ENCODE measurements around the gene IFI27. TPM values are rescaled to one million over a fixed set of nuclear protein-coding genes. Genes with fewer than 3 reads are reported as not detected.

Gene IFI27
- total RNA-seq, 2 donors from 2014 or later = 140 to 229 TPM

DNA sequence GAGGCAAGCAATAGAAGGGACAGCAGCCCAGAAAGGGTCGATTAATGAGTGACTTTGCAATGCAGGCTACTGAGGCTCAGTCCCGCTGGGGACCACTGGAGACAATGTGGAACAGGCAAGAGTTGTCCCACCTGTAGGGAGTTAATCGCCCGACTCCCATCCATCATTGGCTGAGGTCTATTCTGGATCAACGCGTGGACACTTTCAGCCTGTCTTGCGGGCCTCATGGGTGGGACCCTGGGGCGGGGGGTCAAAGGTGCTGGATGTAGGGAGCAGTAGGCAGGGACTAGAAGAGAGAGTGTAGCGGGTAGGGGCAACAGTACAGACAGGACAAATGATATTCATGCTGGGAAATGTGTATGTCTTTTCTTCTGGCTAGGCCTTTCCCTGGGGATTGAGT is 12.8 kb downstream of the IFI27 start:
- H3K27me3 ChIP-seq = no peaks in the 10 kb centered on the region
- DNase-seq (ENCODE audit: low spot score) = peak; percentile 9
- H3K9me3 ChIP-seq = peaks cover 0 to 15% of the 10 kb centered on the region in 2 donors
- H3K4me1 ChIP-seq = no peaks in the 10 kb centered on the region
- H3K36me3 ChIP-seq = no peaks in the 10 kb centered on the region
- TF ChIP-seq, protein P1, sequence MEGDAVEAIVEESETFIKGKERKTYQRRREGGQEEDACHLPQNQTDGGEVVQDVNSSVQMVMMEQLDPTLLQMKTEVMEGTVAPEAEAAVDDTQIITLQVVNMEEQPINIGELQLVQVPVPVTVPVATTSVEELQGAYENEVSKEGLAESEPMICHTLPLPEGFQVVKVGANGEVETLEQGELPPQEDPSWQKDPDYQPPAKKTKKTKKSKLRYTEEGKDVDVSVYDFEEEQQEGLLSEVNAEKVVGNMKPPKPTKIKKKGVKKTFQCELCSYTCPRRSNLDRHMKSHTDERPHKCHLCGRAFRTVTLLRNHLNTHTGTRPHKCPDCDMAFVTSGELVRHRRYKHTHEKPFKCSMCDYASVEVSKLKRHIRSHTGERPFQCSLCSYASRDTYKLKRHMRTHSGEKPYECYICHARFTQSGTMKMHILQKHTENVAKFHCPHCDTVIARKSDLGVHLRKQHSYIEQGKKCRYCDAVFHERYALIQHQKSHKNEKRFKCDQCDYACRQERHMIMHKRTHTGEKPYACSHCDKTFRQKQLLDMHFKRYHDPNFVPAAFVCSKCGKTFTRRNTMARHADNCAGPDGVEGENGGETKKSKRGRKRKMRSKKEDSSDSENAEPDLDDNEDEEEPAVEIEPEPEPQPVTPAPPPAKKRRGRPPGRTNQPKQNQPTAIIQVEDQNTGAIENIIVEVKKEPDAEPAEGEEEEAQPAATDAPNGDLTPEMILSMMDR (IDR thresholded peaks at IDR 0.05) = no peak
- H3K4me3 ChIP-seq = no peak overlapping the region
- H3K27ac ChIP-seq = no peak overlapping the region

DNA sequence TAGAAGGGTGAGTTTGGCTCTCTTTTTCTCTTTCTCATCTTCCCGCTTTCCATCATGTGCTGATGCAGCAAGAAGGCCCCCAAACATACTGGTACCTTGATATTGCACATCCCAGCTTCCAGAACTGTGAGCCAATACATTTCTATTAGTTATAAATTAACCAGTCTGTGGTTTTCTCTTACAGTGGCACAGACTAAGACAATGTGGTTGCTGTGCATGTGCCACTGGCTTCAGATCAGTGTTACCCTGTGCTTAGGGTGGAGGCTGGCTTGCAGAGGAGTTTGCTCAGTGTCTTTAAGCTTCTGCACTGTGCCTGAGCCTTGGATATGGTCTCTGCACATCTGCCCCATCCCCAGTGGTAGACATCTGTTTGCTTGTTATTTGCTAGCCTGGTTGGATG is 13.3 kb downstream of the IFI27 start:
- Histone ChIP-seq H3K27ac (no peak overlapping the region), H3K4me1 (peaks cover 0 to 4% of the 10 kb centered on the region in 2 donors), H3K4me3 (no peak overlapping the region), H3K27me3 (no peaks in the 10 kb centered on the region), H3K9me3 (peaks cover 0 to 15% of the 10 kb centered on the region in 2 donors), H3K36me3 (no peaks in the 10 kb centered on the region)
- peak; percentile 49 for DNase-seq (ENCODE audit: low spot score)
- TF ChIP-seq, protein P1 (IDR thresholded peaks at IDR 0.05) = no peak

DNA sequence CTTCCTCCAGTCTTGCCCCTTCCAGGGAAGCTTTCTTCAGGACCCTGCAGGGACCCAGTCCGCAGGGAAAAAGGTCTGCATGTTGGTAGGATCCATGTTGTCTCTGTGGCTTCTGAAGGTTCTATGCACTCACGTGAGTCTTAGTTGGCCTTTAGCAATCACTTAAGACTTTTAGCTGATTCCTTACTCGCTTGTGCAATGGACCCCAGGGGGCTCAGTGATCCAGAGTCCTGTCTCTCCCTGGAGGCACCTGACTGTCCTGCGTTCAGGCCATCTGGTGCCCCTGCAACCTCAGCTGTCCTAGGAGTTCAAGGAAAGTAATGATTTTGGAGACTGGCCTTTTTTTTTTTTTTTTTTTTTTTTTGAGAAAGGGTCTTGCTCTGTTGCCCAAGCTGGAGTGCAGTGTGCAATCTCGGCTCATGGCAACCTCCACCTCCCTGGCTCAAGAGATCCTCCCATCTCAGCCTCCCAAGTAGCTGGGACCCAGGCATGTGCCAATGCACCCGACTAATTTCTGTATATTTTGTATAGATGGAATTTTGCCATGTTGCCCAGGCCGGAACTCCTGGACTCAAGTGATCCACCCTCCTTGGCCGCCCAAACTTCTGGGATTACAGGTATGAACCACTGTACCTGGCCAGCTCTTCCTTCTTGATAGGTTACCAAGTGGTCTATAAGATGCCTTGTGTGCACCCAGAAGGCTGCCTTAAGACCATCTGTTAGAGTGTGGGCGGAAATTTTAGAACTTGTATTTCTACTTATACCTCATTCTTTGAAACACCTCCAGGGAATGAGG is 14.2 kb downstream of the IFI27 start:
- peak; percentile 51 for DNase-seq (ENCODE audit: low spot score)
- TF ChIP-seq, protein P1 (IDR thresholded peaks at IDR 0.05) = no peak
- no peak overlapping the region for H3K4me3 ChIP-seq
- peaks cover 0 to 8% of the 10 kb centered on the region in 2 donors for H3K9me3 ChIP-seq
- no peak overlapping the region for H3K27ac ChIP-seq
- H3K36me3 ChIP-seq = no peaks in the 10 kb centered on the region
- peaks cover 0 to 8% of the 10 kb centered on the region in 2 donors for H3K4me1 ChIP-seq
- H3K27me3 ChIP-seq = no peaks in the 10 kb centered on the region

DNA sequence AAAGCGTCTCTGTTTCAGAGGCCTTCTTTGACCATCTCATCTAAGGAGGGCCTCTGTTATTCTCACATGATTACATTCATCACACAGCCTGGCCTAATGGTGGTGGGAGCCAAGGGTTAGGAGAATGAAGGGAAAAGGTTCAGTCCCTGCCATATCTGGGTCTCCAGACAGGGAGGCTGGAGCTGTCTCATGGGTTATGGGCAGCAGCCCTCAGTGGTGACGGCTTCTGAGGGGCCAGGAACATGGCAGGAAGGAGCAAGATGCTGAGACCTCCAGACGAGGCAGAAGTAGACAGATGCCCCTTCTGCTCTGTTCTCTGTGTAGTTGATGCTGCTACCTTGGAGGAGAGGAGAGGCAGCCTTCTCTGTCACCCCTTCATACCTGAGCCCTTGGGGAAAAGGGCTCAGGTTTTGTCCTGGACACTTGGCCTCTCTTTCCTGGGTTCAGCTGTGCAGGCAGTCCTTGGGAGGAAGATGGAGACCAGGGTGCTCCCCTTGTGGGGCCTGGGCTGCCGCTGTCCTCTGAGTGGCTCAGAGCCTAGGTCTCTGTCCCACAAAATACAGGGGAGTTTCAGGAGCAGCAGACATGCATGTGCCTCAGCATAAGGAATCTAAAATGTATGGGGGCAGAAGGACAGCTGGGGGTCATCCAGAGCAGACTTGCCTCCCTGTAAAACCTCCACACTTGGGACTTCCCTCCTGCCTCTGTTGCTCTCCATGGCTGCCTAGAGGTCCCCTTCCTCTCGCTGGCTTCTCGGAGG is 15.3 kb downstream of the IFI27 start:
- H3K4me1 ChIP-seq = peaks cover 0 to 15% of the 10 kb centered on the region in 2 donors
- H3K27me3 ChIP-seq = no peaks in the 10 kb centered on the region
- H3K36me3 ChIP-seq = no peaks in the 10 kb centered on the region
- DNase-seq (ENCODE audit: low spot score) = peak; percentile 36
- TF ChIP-seq, protein P1 (IDR thresholded peaks at IDR 0.05) = no peak
- H3K27ac ChIP-seq = no peak overlapping the region
- no peaks in the 10 kb centered on the region for H3K9me3 ChIP-seq
- H3K4me3 ChIP-seq = no peak overlapping the region

DNA sequence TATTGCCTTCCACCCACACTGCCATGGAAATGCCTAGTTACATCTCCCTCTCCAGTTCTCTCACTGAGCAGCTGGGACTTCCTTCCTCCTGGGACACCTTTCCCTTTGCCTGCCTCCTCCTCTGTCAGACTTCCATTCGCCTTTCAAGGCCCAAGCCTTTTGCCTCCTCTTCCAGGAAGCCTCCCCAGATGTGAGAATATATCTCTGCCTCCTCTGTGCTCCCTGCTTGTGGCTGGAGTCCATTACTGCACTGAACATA is 15.8 kb downstream of the IFI27 start:
- TF ChIP-seq, protein P1 (IDR thresholded peaks at IDR 0.05) = no peak
- Histone ChIP-seq H3K27me3 (no peaks in the 10 kb centered on the region), H3K4me1 (peaks cover 0 to 15% of the 10 kb centered on the region in 2 donors), H3K9me3 (no peaks in the 10 kb centered on the region), H3K36me3 (no peaks in the 10 kb centered on the region), H3K27ac (no peak overlapping the region), H3K4me3 (no peak overlapping the region)
- no peak for DNase-seq (ENCODE audit: low spot score)

All from right atrium auricular region (tissue), 2 donors.